Measurements from ENCODE around the gene APCDD1L.

Gene APCDD1L

GRCh38 chr20:58466729-58467571 lies 48.2 kb downstream of the APCDD1L start:
- no peak for DNase-seq (ENCODE audit: low read depth)

- DNase-seq (ENCODE audit: low read depth): no peak
Measured at GRCh38 chr20:58466095-58466708, 49.0 kb downstream of the APCDD1L start.

GRCh38 chr20:58464838-58465237 lies 50.4 kb downstream of the APCDD1L start:
- no peak for DNase-seq (ENCODE audit: low read depth)

GRCh38 chr20:58463256-58463655 lies 51.9 kb downstream of the APCDD1L start:
- DNase-seq (ENCODE audit: low read depth): no peak

- no peak for DNase-seq (ENCODE audit: low read depth)
Measured at GRCh38 chr20:58461899-58462298, 53.3 kb downstream of the APCDD1L start.

DNA sequence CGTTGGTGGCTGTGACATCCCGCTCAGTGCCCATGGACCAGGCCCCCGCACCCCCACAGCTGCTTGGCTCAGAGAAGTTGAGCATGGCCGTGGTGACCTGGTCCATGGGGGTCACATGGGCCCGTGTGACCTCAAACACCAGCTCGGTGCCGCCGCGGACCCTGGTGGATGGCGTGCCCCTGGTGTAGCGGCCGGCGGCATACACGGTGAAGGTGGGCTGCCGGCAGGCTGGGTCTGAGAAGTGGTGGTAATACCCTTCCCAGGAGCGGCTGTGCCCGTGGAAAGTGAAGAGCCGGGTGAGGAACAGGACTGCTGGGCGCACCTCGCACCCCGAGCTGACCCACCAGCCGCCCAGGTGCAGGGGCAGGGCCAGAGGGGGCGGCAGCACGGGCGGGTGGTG lies 54.1 kb downstream of the APCDD1L start:
- DNase-seq (ENCODE audit: low read depth): no peak

DNA sequence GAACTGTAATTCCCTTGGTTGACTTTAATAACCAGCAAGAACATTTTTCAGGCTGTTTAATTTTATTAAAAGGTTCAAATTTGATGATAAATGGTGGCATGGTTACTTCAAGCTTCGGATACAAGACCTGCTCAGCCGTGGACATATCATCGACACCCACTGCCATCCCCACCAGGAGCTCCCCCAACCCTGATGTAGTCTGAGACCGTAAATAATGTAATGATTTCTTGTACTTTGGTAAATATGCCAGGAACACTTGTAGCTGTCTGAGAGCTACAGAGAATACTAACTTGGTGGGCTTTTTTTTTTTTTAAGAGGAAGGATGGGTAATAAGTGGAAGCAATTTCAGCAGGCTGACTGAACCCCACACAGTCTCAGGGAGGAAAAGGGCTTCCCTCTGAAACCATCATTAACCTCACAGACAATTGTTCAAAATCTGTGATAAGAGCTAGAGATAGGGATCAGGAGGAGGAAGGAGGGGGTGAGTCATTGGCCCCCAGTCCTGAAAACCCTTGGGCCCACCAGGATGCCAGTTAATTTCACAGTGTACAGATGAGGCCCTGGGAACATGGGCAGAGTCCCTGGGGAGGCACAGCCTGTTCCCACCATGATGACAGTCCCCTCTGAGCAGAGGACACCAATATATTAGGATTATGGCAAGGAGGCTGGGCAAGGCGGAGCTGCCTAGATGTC lies 56.0 kb downstream of the APCDD1L start:
- no peak for DNase-seq (ENCODE audit: low read depth)

GRCh38 chr20:58458342-58459057 lies 56.7 kb downstream of the APCDD1L start:
- DNase-seq (ENCODE audit: low read depth): no peak

DNA sequence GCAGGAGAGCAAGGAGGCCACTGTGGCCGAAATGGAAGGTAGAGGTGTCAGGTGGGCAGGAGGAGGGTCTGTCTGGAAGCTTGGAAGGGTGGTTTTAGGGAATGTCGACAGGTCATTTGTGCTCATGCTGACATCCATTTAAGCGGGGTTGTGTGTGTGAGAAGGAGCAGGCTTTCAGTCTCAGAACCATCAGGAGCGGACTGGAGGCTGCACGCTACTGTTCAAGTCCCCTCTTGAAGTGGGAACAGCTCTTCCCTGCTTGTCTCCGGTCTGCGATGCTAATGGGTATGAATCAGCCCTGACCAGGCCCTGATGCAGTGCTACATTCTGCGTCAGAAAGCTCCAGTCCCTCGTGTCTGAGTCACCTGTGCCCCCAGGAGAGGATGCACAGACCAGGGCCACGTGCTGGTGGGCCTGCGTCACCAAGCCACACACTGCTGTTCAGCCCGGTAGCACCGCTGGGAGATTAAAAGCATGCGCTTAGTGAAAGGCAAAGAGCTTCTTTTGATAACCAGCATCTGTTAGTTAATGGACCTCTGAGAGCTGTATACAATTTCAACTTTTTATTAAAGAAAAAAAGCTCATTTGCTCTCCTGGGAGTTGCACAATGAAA lies 58.0 kb downstream of the APCDD1L start:
- DNase-seq (ENCODE audit: low read depth): no peak

GRCh38 chr20:58454460-58454859 lies 60.7 kb downstream of the APCDD1L start:
- DNase-seq (ENCODE audit: low read depth): no peak

DNA sequence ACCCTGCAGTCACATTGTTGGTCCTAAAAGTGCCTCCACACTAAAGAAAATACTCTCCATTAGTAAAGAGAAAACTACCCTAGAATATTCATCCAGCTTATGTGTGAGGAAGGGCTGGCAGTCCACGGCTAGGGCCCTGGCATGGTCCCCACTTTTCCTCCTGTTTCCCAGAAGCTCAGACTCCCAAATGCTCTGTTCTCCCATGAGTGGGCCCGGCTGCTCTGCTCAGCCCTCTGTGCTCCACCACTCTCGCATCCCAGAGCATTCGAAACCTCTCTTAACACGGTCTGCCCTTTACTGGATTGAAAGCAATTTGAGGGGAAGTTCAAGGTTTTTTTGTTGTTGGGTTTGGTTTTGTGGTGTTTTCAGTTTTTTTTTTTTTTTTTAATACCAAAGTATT lies 61.8 kb downstream of the APCDD1L start:
- DNase-seq (ENCODE audit: low read depth): no peak

GRCh38 chr20:58452667-58453255 lies 62.4 kb downstream of the APCDD1L start:
- DNase-seq (ENCODE audit: low read depth): no peak

DNA sequence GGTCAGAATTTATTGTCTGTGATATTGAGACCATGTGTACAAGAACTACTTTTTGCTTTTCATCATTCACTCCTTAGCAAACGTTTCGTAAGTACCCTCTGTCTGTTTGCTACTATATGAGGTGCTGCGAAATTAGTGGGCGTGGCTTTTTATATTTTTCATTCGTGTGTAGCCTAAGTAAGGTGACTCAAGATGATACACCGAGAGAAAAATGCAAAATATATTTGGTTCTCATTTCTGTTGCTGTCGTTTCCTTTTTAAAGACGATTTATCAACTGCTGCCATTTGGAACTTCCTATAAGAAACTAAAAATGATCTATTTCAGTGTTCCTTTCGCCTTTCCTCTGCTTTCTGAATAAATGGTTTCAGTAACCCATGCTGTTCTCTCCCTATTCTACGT lies 64.9 kb downstream of the APCDD1L start:
- no peak for DNase-seq (ENCODE audit: low read depth)

DNA sequence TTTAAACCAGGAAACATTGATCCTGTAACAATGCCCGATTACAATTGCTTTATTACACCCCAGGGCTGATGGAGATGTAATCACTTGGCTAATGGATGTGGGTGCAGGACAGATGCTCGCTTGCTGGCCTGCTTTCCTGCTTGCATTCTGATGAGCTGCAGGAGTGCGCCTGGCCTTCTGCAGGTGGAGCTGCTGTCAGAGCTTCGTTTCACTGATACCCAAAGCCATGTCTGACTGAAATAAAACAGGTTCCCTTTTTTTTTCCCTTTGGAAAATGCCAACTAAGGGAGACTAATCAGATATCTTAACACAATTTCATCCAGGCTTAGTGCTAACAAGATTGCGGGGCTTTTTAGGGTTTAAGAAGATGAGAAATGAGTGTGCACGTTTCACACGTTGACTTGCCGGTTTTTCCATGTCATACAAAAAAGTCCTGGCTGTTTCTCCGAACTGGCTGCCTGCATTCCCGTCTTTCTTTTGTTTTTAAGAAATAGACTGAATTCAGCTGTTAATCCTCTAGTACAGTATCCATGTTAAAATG lies 65.4 kb downstream of the APCDD1L start:
- no peak for DNase-seq (ENCODE audit: low read depth)

- DNase-seq (ENCODE audit: low read depth): no peak
Measured at GRCh38 chr20:58448958-58449357, 66.2 kb downstream of the APCDD1L start.

DNA sequence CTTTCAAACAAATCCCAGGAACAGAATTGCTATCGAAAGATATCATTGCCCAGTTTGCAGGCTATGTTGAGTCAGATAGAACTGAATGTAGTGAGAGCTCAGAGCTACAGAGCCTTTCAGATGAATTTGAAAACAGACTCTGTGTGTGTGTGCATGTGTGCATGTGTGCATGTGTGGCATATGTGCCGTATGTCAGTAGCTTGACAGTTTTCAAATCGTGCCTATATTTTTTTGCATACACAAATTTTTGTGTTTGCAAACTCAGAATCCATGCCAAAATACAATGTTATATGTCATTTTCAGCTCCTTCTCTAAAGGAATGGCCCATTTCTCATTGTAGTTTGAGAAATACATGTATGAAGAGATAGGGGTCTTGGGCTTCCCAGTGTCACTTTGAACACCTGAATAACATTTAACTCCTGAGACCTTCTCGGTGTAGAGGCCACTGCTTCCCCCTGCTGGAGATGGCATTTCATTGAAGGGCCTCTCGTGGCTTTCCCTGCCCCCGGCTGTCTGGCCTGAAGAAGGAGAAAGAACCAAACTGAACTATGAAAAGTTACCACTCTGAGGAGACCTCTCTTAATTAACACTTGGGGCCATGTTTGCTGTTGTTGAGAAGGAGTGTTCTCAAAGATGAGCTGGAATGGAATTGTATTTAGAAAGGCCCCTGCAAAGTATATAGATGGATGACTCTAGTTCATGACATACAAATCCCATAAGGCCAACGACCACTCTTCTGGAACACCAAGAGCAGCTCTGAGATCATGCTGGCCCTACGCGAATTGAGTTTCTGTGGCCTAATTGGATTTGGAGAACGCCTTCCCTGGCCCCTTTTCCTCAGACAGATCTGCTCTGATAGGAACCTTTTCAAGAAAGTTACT lies 67.4 kb downstream of the APCDD1L start:
- no peak for DNase-seq (ENCODE audit: low read depth)

- DNase-seq (ENCODE audit: low read depth): no peak
Measured at GRCh38 chr20:58446960-58447265, 68.3 kb downstream of the APCDD1L start.

DNA sequence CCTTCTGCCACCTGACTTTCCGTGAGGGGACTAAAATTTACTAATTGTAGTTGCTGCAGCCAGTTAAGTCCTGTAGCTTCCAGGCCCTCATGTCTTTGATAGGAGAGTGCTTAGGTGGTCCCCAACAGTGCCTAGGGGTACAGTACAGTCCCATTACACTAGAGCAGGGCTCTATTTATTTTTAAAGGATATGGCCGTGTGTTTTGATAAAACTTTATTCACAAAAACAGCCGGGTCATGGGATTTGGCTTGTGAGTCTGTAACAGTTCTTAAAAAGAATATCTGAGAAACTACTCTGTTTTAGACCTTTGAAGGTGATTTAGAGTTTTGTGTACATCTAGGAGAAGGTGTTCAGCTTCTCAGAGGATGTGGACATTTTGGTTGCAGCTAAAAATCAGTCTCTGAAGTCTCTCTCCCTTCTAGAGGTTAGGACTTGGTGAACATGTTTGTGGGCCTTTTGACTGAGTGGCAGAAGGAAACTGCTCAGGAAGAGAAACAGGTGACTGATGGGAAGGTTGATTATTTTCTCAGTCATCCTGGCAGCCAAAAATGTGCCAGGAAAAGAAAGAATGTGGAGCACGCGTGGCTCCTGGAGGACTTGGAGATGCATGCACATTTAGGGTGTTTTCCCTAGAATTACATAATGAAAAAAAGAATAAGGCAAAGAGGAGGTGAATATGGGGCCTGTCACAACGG lies 68.8 kb downstream of the APCDD1L start:
- no peak for DNase-seq (ENCODE audit: low read depth)

- DNase-seq (ENCODE audit: low read depth): no peak
Measured at GRCh38 chr20:58444746-58445255, 70.4 kb downstream of the APCDD1L start.

DNA sequence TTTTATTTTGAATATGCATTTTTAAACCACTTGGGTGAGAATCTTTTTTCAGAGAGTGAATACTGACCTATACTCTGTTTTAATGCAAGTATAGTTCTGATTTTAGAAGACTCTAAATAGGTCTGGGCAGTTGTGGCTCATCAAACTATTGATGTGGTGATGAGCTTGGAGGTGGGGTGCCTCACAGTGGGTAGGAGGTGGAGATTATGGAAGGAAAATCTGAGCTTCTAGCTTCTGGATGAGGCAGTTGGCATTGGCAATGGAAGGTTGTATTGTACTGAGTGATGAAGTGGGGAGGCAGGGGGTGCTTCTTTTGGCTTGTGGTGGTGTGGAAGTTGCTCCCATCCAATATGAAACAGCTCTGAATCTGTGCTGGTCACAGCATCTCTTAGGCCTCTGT lies 73.5 kb downstream of the APCDD1L start:
- no peak for DNase-seq (ENCODE audit: low read depth)
